Duodenal mucosa (tissue), 2 donors: ENCODE measurements around the gene ATP5PD.

Experiments used
- H3K27ac ChIP-seq: one replicate; pipeline ENCODE4 v1.7.0; 2013; ENCODE audit warnings: low read depth, low read length
- H3K27me3 ChIP-seq, 2 donors: one replicate each; pipeline ENCODE4 v1.7.0; 2013; ENCODE audit warnings: low read length in 2 of 2, control low read depth in 1 of 2; ENCODE audit not compliant: insufficient read depth in 2 of 2, control insufficient read depth in 1 of 2
- H3K36me3 ChIP-seq, 2 donors: one replicate each; pipeline ENCODE4 v1.7.0; 2013; ENCODE audit warnings: low read length in 2 of 2, control low read depth in 1 of 2; ENCODE audit not compliant: insufficient read depth in 2 of 2, control insufficient read depth in 1 of 2
- H3K4me1 ChIP-seq, 2 donors: one replicate each; pipeline ENCODE4 v1.7.0; 2013; ENCODE audit warnings: low read length in 2 of 2, control low read depth in 1 of 2; ENCODE audit not compliant: insufficient read depth in 2 of 2, control insufficient read depth in 1 of 2
- H3K4me3 ChIP-seq, 2 donors: one replicate each; pipeline ENCODE4 v1.7.0; 2013; ENCODE audit warnings: low read length in 2 of 2, low read depth in 1 of 2
- H3K9ac ChIP-seq, 2 donors: one replicate each; pipeline ENCODE4 v1.7.0; 2013; ENCODE audit warnings: low read length in 2 of 2, low read depth in 1 of 2
- H3K9me3 ChIP-seq, 2 donors: one replicate each; pipeline ENCODE4 v1.7.0; 2013; ENCODE audit warnings: low read length in 2 of 2, control low read depth in 1 of 2; ENCODE audit not compliant: control insufficient read depth in 1 of 2

ATP5PD gene

DNA sequence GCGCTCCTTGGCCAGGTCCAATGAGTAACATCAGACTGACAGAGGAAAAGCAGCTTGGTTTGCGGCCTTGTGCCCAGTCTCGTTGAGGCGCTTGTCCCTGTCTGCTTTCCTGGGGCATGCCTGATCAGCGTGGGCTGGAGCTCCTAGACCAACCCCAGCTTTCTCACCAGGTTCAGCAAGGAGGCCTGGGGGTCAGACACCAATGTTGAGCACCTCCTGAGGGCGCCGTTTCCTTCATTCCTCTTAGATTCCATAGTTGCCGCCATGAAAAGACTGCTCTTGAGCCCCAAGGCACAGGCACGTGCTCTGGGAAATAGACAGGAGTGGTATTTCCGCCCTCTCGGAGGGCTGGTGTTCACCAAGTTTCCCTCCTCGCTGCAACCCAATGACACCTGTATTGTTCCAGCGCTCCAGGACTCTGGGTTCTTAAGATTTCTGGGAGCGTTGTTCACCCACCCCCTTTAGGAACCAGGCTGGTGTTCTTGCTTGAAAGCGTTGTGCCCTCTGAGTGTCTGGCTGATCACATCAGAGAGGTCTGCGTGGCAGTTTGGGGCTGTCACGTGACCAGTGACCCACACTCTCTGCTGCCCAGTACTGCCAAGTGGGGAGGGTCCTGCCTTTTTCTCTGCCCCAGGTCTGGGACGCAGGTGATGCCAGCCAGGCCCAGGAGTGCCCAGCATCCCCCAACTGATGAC lies 18.2 kb upstream of the ATP5PD start:
- no peaks in the 10 kb centered on the region for H3K4me1 ChIP-seq
- no peaks in the 10 kb centered on the region for H3K9me3 ChIP-seq
- H3K4me3 ChIP-seq, result no peak overlapping the region
- H3K36me3 ChIP-seq, result peaks cover 23 to 50% of the 10 kb centered on the region in 2 donors
- no peak overlapping the region for H3K27ac ChIP-seq
- H3K9ac ChIP-seq, result no peak overlapping the region
- no peaks in the 10 kb centered on the region for H3K27me3 ChIP-seq

DNA sequence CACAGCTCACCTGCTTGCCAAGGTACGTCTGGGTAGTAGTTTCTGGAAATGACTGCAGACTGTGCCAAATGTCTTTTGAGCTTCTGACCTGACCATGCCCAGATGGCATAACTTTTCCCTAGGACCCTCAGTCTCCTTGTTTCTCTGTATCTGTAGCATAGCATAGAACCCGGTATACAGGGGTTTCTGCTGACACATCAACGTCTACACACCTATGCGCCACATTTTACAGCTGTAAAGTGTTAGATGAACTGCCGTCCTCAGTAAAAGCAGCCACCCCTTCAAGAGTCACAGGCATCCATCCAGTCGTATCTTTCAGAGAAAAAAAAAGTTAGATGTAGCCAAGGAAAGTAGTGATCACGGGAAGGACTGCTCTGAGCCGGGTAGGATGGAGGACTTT lies 17.7 kb upstream of the ATP5PD start:
- H3K9ac ChIP-seq, result no peak overlapping the region
- H3K36me3 ChIP-seq, result peaks cover 26 to 52% of the 10 kb centered on the region in 2 donors
- no peaks in the 10 kb centered on the region for H3K27me3 ChIP-seq
- no peaks in the 10 kb centered on the region for H3K9me3 ChIP-seq
- peaks cover 0 to 4% of the 10 kb centered on the region in 2 donors for H3K4me1 ChIP-seq
- H3K27ac ChIP-seq, result no peak overlapping the region
- H3K4me3 ChIP-seq, result no peak overlapping the region

DNA sequence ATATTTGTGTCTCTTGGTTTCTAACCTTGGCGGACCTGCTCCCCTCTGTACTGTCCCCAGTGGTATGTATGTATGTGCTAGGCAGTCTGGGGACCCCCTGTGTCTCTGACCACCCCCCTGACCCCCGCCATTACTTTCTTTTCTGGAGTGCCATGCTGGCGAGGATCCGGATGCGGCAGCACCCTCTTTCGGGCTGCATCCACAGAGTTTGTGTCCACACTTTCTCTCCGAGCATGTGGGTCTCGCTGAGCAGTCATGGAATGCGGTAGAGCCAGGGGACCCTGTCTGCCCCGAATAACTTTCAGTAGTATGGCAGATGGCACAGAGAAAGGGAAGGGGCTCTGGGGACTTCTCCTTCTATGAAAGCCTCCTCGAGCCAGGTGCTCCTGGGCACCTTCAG lies 17.3 kb upstream of the ATP5PD start:
- Histone ChIP-seq H3K9ac (no peak overlapping the region), H3K36me3 (peaks cover 27 to 54% of the 10 kb centered on the region in 2 donors), H3K27me3 (no peaks in the 10 kb centered on the region), H3K9me3 (no peaks in the 10 kb centered on the region), H3K27ac (no peak overlapping the region), H3K4me3 (no peak overlapping the region), H3K4me1 (peaks cover 0 to 5% of the 10 kb centered on the region in 2 donors)

DNA sequence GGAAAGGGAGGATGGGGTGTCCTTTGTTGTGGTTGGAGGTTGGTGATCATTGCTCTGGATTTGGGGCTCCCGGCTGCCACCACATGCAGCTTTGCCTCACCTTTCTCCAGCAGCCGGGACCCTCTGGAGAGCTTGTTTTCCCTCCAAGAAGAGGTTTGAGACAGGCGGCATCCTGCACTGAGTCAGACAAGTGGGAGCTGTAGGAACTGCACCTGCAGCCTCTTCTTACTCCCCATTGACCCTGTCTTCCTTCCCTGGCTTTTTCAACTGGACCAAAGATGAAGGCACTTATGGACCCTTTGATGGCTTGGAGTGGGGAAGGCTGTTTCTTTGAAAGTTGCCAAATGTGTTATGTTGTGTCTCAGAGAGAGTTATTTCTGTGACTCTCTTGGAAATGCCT lies 16.9 kb upstream of the ATP5PD start:
- Histone ChIP-seq H3K9me3 (no peaks in the 10 kb centered on the region), H3K27me3 (no peaks in the 10 kb centered on the region), H3K36me3 (peaks cover 27 to 54% of the 10 kb centered on the region in 2 donors), H3K27ac (no peak overlapping the region), H3K4me3 (no peak overlapping the region), H3K4me1 (peaks cover 0 to 5% of the 10 kb centered on the region in 2 donors), H3K9ac (no peak overlapping the region)

DNA sequence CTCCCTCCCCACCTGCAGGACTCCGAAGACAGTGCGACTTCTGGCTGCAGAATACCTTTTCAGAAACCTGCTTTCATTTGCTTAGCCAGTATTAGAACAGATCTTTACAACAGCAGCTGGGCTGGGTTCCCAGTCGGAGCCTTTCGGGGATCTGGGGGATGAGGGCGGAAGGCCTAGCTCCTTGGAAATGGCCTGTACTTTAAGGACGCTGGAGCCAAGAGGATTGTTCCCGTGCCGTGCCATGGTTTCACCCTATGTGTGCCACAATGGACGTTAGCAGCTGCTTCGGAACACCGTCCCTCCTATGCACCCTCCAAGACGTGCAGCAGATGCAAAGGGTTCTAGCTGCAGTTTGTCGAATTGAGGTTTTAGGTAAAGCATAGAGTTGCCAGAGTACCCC lies 16.4 kb upstream of the ATP5PD start:
- H3K9me3 ChIP-seq, result no peaks in the 10 kb centered on the region
- no peak overlapping the region for H3K27ac ChIP-seq
- H3K4me3 ChIP-seq, result no peak overlapping the region
- H3K9ac ChIP-seq, result no peak overlapping the region
- peaks cover 27 to 54% of the 10 kb centered on the region in 2 donors for H3K36me3 ChIP-seq
- no peaks in the 10 kb centered on the region for H3K27me3 ChIP-seq
- H3K4me1 ChIP-seq, result peaks cover 0 to 5% of the 10 kb centered on the region in 2 donors

DNA sequence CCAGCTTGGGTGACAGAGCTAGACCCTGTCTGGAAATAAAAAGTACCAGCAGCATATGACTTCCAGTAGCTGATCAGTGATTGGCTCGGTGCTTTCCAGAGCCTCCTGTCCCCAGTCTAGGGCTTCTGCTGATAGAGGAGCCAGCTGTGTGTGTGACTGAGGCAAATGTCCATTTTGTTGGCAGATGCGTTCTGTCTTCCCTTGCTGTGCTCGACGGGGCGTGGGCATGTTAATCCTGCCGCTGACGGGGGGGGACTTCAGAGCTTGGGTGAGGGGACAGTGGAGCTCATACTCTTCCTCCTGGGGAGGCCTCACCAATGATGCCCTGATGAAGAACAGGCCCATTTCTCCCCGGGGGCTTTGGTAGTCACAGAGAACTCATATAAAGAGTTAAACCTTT lies 14.8 kb upstream of the ATP5PD start:
- Histone ChIP-seq H3K9me3 (no peaks in the 10 kb centered on the region), H3K9ac (no peak overlapping the region), H3K27ac (no peak overlapping the region), H3K36me3 (peaks cover 27 to 54% of the 10 kb centered on the region in 2 donors), H3K27me3 (no peaks in the 10 kb centered on the region), H3K4me3 (no peak overlapping the region), H3K4me1 (peaks cover 0 to 5% of the 10 kb centered on the region in 2 donors)

DNA sequence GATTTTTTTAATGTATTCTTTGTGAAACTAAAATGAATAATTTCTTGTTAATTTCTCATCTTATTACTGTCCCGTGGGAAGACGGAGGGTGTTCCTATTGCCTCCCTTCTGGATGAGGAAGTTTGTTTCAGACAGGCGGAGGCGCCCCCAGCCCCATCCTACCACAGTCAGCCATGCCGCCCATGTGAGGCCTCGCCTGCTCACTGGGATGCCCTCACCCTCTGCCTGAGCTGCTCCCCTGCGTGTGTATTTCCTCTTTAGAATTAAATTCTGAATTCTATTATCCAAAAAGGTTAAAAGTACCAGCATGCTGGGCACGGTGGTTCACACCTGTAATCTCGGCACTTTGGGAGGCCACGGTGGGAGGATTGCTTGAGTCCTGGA lies 14.3 kb upstream of the ATP5PD start:
- peaks cover 27 to 54% of the 10 kb centered on the region in 2 donors for H3K36me3 ChIP-seq
- no peaks in the 10 kb centered on the region for H3K27me3 ChIP-seq
- H3K9me3 ChIP-seq, result no peaks in the 10 kb centered on the region
- no peak overlapping the region for H3K4me3 ChIP-seq
- H3K9ac ChIP-seq, result no peak overlapping the region
- H3K27ac ChIP-seq, result no peak overlapping the region
- H3K4me1 ChIP-seq, result peaks cover 0 to 5% of the 10 kb centered on the region in 2 donors

DNA sequence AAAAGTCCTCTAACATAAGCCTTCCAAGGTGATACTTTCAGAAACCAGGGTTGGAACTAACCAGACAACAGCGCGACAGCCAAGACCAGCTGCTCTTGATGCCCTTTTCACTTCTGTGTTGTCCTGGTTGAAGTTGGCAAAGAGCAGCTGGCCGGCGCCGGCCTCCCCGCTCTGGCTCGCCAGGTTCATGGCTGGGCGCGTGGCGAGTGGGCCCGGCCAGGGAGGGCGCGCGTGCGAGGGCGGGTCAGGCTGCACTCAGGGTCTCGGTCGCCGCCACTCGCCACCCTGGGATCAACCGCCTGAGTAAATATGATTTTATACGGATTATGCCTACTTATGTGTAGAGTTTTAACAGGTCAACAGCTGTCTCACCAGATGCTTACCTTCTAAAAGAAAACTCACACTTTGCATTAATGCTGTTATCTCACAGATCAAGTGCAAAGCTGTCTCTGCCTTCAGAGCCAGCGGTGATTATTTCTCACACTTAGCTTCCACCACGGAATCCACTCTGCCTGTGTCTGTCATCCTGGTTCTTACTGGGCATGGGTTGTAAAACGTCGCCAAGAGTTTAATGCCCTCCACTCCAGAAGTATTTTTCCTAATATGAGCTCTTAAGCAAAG lies 13.8 kb upstream of the ATP5PD start:
- peaks cover 27 to 54% of the 10 kb centered on the region in 2 donors for H3K36me3 ChIP-seq
- no peak overlapping the region for H3K4me3 ChIP-seq
- H3K9me3 ChIP-seq, result no peaks in the 10 kb centered on the region
- H3K27me3 ChIP-seq, result no peaks in the 10 kb centered on the region
- no peak overlapping the region for H3K27ac ChIP-seq
- H3K9ac ChIP-seq, result no peak overlapping the region
- peaks cover 0 to 5% of the 10 kb centered on the region in 2 donors for H3K4me1 ChIP-seq

DNA sequence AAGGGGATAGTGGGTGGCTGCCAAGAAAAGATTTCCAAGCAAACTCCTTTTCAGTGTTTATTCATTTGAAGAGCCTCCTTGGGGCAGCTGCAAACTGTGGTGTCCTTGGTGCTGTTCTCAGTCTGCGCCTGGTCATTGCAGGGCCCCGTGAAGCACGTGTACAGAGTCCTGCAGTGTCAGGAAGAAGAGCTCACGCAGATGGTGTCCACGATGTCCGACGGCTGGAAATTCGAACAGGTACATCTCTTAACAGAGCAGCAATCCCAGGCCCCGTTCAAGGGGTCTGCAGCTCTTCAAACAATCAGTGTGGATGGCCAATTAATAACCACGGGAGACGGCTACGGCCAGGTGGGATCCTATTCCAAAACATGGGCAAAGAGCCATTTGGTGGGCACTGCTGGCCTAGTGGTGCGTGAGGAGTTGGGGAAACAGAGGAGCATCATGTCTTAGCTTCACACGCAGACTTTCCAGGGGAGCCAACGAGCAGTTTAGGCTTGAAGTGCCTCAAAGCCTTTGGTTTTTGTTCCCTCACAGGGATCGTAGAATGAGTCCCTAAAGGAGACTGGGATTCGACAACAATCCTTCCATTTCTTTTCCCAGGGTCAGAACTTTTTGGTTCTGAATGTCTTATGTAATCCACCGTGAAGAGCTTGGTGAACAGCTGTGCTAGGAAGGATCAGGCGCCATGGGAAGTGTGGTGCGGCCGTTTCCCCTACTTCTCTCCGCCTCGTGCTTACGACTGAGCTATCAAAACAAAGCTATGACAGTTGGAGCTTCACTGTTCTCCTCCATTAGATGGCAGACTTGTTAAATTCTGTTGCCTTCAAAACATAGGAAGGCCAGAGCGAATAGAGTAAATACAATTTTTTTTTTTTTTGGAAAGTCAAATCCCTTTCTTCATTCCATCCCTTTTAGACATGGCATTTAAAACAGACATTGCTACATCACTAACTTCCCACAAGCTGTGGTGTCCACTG lies 12.9 kb upstream of the ATP5PD start:
- Histone ChIP-seq H3K9me3 (no peaks in the 10 kb centered on the region), H3K4me1 (peaks cover 0 to 5% of the 10 kb centered on the region in 2 donors), H3K9ac (no peak overlapping the region), H3K36me3 (peaks cover 27 to 50% of the 10 kb centered on the region in 2 donors), H3K27me3 (no peaks in the 10 kb centered on the region), H3K4me3 (no peak overlapping the region), H3K27ac (no peak overlapping the region)

DNA sequence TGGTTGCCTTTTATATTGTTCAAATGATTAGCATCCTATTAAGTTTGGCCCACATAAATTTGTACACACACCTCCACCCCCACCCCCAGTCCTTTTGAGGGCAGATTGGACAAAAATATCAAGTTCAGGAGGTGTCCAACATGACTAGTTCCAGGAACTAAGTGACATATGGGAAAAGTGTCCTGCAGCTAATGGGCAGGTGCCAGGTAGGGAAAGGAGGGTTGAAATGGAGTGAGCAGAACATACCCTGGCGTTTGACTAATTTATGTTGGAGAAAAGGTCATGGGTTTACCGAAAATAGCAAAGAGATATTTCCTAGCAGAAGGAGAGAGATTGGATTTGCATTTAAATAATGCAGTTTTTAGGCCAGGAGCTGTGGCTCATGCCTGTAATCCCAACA lies 5.2 kb upstream of the ATP5PD start:
- Histone ChIP-seq H3K4me3 (no peak overlapping the region), H3K9me3 (no peaks in the 10 kb centered on the region), H3K36me3 (peaks cover 10 to 26% of the 10 kb centered on the region in 2 donors), H3K27me3 (no peaks in the 10 kb centered on the region), H3K4me1 (peaks cover 13 to 16% of the 10 kb centered on the region in 2 donors), H3K27ac (no peak overlapping the region), H3K9ac (no peak overlapping the region)
